SK-N-SH treated with all-trans-retinoic acid at 6 μM for 48 hours (cell line): ENCODE measurements around the gene C8G.

Source experiments
- ARNTL ChIP-seq: fragments of 450-650 bp; formaldehyde crosslinking; IDR thresholded peaks from 2 replicates; pipeline ENCODE4 v1.5.0; 2020; ENCODE audit warnings: low read depth, mild to moderate bottlenecking, moderate library complexity, borderline replicate concordance
- ISL1 ChIP-seq: fragments of 250-450 bp; sonication (Bioruptor Pico); IDR thresholded peaks from 2 replicates; pipeline ENCODE4 v2.1.2; 2022; ENCODE audit warnings: mild to moderate bottlenecking, moderate library complexity
- OSR1 ChIP-seq: fragments of 250-450 bp; sonication (Bioruptor Pico); IDR thresholded peaks from 2 replicates; pipeline ENCODE4 v1.8.0; 2022; ENCODE audit warnings: moderate library complexity, mild to moderate bottlenecking, inconsistent platforms
- PPARA ChIP-seq: fragments of 250-450 bp; sonication (Bioruptor Pico); IDR thresholded peaks from 2 replicates; pipeline ENCODE4 v1.5.0; 2020; ENCODE audit warnings: mild to moderate bottlenecking, borderline replicate concordance
- RARB ChIP-seq: fragments of 250-450 bp; sonication (Bioruptor Pico); IDR thresholded peaks from 2 replicates; pipeline ENCODE4 v1.8.0; 2021; ENCODE audit warnings: mild to moderate bottlenecking, moderate library complexity
- SNAI2 ChIP-seq: fragments of 250-450 bp; sonication (Bioruptor Pico); IDR thresholded peaks from 2 replicates; pipeline ENCODE4 v1.5.0; 2020; ENCODE audit warnings: mild to moderate bottlenecking, moderate library complexity
- TCF4 ChIP-seq: fragments of 250-450 bp; sonication (Bioruptor Pico); IDR thresholded peaks from 2 replicates; pipeline ENCODE4 v1.8.0; 2021; ENCODE audit warnings: mild to moderate bottlenecking, moderate library complexity, borderline replicate concordance
- ZFP3 ChIP-seq: fragments of 250-450 bp; sonication (Bioruptor Pico); IDR thresholded peaks from 2 replicates; pipeline ENCODE4 v1.5.0; 2020; ENCODE audit warnings: mild to moderate bottlenecking, moderate library complexity
- ZFP30 ChIP-seq: fragments of 450-650 bp; formaldehyde crosslinking; IDR thresholded peaks from 2 replicates; pipeline ENCODE4 v1.5.0; 2022; ENCODE audit warnings: mild to moderate bottlenecking, moderate library complexity
- ZNF70 ChIP-seq: fragments of 450-650 bp; formaldehyde crosslinking; IDR thresholded peaks from 2 replicates; pipeline ENCODE4 v1.5.0; 2020; ENCODE audit warnings: mild to moderate bottlenecking, moderate library complexity
- TF ChIP-seq, protein P1 (sequence below): fragments of 250-450 bp; sonication (Bioruptor Pico); IDR thresholded peaks from 2 replicates; pipeline ENCODE4 v1.8.0; 2020; ENCODE audit warnings: mild to moderate bottlenecking, moderate library complexity, borderline replicate concordance
- TF ChIP-seq, protein P2 (sequence below): fragments of 250-450 bp; sonication (Bioruptor Pico); IDR thresholded peaks from 2 replicates; pipeline ENCODE4 v1.5.1; 2020; ENCODE audit warnings: low read depth, mild to moderate bottlenecking, moderate library complexity
- TF ChIP-seq, protein P3 (sequence below): fragments of 250-450 bp; sonication (Bioruptor Pico); IDR thresholded peaks from 2 replicates; pipeline ENCODE4 v1.8.0; 2021; ENCODE audit warnings: low read depth, mild to moderate bottlenecking, moderate library complexity, borderline replicate concordance

DNA sequence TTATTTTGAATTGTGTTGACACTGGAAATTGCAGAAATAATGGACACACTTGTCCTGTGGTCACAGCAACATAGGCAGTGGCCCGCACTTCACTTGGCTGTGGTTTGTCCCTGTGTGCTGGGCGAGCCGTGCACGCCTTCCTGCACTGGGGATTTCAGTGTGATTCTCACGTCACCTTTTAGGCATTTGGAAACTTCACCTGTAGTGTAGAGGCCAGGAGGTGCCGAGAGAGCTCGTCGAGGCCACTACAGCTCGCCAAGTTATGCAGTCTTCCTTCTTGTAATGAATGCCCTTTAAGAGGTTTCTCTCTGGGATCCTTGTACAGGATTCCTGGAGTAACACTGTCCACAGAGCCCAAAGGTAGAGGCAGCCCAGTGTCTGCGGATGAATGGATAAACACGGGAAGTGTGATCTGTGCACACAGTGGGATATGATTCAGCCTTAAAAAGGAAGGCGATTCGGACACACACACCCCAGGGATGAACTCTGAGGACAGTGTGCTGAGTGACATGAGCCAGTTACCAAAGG lies 44.0 kb upstream of the C8G start:
- TF ChIP-seq ISL1 (CRISPR knock-in tag), result no peak
- no peak for TF ChIP-seq ZNF70
- TF ChIP-seq TCF4, result no peak
- TF ChIP-seq, protein P1, sequence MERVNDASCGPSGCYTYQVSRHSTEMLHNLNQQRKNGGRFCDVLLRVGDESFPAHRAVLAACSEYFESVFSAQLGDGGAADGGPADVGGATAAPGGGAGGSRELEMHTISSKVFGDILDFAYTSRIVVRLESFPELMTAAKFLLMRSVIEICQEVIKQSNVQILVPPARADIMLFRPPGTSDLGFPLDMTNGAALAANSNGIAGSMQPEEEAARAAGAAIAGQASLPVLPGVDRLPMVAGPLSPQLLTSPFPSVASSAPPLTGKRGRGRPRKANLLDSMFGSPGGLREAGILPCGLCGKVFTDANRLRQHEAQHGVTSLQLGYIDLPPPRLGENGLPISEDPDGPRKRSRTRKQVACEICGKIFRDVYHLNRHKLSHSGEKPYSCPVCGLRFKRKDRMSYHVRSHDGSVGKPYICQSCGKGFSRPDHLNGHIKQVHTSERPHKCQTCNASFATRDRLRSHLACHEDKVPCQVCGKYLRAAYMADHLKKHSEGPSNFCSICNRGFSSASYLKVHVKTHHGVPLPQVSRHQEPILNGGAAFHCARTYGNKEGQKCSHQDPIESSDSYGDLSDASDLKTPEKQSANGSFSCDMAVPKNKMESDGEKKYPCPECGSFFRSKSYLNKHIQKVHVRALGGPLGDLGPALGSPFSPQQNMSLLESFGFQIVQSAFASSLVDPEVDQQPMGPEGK, result no peak
- no peak for TF ChIP-seq ZFP3
- no peak for TF ChIP-seq ARNTL (CRISPR knock-in tag)
- TF ChIP-seq OSR1 (CRISPR knock-in tag), result no peak
- TF ChIP-seq PPARA (CRISPR knock-in tag), result no peak
- TF ChIP-seq RARB (CRISPR knock-in tag), result no peak
- TF ChIP-seq, protein P2, sequence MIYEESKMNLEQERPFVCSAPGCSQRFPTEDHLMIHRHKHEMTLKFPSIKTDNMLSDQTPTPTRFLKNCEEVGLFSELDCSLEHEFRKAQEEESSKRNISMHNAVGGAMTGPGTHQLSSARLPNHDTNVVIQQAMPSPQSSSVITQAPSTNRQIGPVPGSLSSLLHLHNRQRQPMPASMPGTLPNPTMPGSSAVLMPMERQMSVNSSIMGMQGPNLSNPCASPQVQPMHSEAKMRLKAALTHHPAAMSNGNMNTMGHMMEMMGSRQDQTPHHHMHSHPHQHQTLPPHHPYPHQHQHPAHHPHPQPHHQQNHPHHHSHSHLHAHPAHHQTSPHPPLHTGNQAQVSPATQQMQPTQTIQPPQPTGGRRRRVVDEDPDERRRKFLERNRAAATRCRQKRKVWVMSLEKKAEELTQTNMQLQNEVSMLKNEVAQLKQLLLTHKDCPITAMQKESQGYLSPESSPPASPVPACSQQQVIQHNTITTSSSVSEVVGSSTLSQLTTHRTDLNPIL, result no peak
- TF ChIP-seq, protein P3, sequence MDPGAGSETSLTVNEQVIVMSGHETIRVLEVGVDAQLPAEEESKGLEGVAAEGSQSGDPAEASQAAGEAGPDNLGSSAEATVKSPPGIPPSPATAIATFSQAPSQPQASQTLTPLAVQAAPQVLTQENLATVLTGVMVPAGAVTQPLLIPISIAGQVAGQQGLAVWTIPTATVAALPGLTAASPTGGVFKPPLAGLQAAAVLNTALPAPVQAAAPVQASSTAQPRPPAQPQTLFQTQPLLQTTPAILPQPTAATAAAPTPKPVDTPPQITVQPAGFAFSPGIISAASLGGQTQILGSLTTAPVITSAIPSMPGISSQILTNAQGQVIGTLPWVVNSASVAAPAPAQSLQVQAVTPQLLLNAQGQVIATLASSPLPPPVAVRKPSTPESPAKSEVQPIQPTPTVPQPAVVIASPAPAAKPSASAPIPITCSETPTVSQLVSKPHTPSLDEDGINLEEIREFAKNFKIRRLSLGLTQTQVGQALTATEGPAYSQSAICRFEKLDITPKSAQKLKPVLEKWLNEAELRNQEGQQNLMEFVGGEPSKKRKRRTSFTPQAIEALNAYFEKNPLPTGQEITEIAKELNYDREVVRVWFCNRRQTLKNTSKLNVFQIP (CRISPR knock-in tag), result no peak
- no peak for TF ChIP-seq ZFP30 (CRISPR knock-in tag)
- no peak for TF ChIP-seq SNAI2
